GM12891 (cell line): ENCODE results near the gene DNAJB8.

Experiments used
- DNase-seq: peaks from one replicate; pipeline ENCODE4 v3.0.0; 2011; ENCODE audit warnings: low spot score; ENCODE audit not compliant: insufficient read length
- FAIRE-seq: peaks from 2 replicates; lab custom pipeline; 2011; peaks lifted over from hg19 to GRCh38; lab: Jason Lieb, UNC
- PAX5 ChIP-seq: IDR thresholded peaks from 2 replicates; pipeline ENCODE4 v1.6.1; 2011; ENCODE audit warnings: low read length, moderate library complexity, mild to moderate bottlenecking; ENCODE audit not compliant: insufficient read depth, severe bottlenecking
- POLR2A ChIP-seq: IDR thresholded peaks from 2 replicates; pipeline ENCODE4 v1.6.1; 2011; ENCODE audit warnings: low read depth, low read length, control low read depth
- POLR2AphosphoS5 ChIP-seq: IDR thresholded peaks from 2 replicates; pipeline ENCODE4 v1.6.1; 2011; ENCODE audit warnings: low read depth, low read length, control low read depth
- POU2F2 ChIP-seq: IDR thresholded peaks from 2 replicates; pipeline ENCODE4 v1.6.1; 2011; ENCODE audit warnings: low read depth, mild to moderate bottlenecking, control low read depth, low read length, moderate library complexity
- SPI1 ChIP-seq: IDR thresholded peaks from 2 replicates; pipeline ENCODE4 v1.6.1; 2011; ENCODE audit warnings: low read depth, low read length, control low read depth
- TAF1 ChIP-seq: IDR thresholded peaks from 2 replicates; pipeline ENCODE4 v1.6.1; 2011; ENCODE audit warnings: low read depth, low read length, control low read depth

DNAJB8 gene

GRCh38 chr3:128478576-128479506 is 12.2 kb upstream of the DNAJB8 start:
- DNase-seq = no peak
- no peak for FAIRE-seq

DNA sequence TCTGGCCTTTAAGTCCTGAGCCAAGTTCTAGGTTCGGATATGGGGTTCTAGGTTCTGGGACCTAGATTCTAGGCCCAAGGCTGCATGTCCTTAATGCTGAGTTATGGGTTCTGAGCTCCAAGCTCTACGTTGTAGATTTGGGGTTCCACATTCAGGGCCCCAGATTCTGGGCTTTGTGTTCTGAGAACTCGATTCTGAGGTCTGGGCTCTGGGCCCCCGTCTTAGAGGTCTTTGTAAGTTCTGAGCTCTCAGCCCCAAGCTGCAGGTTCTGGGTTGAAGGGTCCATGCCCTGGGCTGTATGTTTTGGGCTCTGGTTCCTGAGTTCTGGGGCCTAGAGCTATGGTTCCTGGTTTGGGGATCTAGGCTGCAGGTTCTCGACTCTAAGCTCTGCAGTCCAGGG is 10.0 kb upstream of the DNAJB8 start:
- DNase-seq = no peak
- no peak for FAIRE-seq
- no peak for TF ChIP-seq POU2F2
- TF ChIP-seq POLR2A = no peak
- no peak for TF ChIP-seq TAF1
- no peak for TF ChIP-seq POLR2AphosphoS5
- TF ChIP-seq SPI1 = no peak
- no peak for TF ChIP-seq PAX5

More at GRCh38 chr3:128478576-128479506, 12.2 kb upstream of the DNAJB8 start:
- TF ChIP-seq SPI1 = no peak
- TF ChIP-seq TAF1 = no peak
- no peak for TF ChIP-seq POU2F2
- TF ChIP-seq PAX5 = no peak

DNA sequence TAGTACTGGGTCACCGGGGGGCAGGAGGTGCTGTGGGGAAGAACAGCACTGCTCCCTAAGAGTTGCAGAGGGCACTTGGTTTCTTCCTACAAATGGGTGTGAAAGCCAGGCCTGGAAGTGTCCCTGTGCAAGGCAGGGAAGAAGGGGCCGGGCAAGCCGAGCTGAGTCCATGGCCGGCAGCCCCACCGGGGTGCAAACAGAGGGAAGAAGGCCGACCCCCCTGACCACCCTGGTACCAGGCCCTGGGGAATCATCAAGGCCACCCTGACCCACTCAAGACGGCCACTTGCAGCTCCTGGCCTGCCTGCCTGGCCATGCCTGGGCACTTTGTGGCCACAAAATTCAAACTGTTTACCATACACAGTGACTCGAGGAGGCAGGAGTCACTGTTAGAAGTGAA is 8.7 kb upstream of the DNAJB8 start:
- DNase-seq (no peak), FAIRE-seq (no peak)
- no peak for TF ChIP-seq POLR2AphosphoS5
- no peak for TF ChIP-seq TAF1
- TF ChIP-seq PAX5 = no peak
- TF ChIP-seq POLR2A = no peak
- no peak for TF ChIP-seq POU2F2
- no peak for TF ChIP-seq SPI1

DNA sequence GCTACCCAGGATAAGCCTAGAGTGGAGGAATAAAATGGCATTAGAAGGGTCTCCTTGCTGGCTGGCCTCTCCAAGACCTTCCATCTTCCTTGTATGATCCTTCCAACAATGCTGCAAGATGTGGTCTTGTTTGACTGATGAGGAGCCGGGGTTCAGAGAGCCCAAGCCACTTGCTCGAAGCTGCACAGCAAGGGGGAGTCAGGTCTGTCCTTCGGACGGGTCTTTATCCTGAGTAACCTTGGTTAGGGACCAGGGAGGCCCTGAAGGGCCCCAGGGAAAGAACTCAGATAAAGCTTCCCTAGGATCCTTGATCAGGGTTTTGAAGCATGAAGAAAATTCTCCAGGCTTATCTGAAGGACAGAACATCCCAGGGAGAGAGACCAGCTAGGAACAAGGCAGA is 7.0 kb upstream of the DNAJB8 start:
- no peak for FAIRE-seq
- TF ChIP-seq POLR2A (no peak), POLR2AphosphoS5 (no peak)
- no peak for DNase-seq

- DNase-seq (no peak), FAIRE-seq (no peak)
- TF ChIP-seq POU2F2 = no peak
- TF ChIP-seq POLR2A = no peak
- no peak for TF ChIP-seq TAF1
Measured at GRCh38 chr3:128473180-128473519, 6.5 kb upstream of the DNAJB8 start.

DNA sequence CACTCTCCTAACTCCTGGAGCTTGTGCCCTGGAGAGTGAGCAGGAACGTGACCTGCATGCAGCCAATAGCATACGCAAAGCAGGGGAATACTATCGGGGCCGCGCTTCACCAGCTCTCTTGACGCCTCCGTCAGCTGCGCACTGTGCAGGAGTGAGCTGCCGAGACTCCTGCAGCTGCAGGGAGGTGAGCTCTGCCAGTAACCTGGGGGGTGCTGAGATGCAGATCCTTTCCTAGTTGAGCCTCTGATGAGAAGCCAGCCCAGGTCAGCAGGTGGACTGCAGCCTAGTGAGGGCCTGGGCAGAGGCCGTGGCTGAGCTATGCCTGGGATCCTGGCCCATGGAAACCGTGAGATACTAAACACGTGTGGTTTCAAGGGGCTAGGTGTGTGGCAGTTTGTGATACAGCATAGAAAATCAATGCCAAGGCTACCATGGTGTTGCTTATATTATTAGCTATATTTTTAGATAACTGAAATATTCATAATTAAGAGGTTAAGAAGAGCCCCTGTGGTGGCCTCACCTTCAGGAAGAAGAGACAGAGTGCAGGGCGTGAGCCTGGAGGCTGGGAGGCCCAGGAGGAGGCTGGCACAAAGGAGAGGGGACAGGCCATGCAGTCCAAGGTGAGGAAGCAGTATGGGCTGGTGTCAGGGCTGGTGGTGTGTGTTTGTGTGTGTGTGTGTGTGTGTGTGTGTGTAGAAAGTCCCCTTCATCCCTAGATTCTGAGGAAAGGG is 5.9 kb upstream of the DNAJB8 start:
- FAIRE-seq (no peak), DNase-seq (no peak)
- no peak for TF ChIP-seq POU2F2
- TF ChIP-seq TAF1 = no peak
- TF ChIP-seq POLR2AphosphoS5 = no peak
- TF ChIP-seq POLR2A = no peak
- TF ChIP-seq PAX5 = no peak

DNA sequence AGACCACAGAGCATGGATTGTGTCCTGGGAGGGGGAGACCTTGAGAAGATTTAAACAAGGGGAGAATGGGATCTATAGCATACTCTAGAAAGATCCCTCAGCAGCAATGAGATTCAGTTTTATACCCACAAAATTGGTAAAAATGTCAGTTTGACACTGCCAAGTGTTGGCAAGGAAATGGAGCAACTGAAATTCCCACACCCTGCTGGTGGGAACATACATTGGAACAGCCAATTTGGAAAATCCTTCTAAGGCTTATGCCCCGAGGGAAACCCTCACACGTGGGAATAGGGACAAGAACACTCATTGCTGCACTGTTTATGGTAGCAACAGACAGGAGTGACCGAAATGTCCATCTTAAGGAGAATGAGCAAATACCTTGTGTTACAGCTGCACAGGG is 5.0 kb upstream of the DNAJB8 start:
- DNase-seq (no peak), FAIRE-seq (no peak)
- TF ChIP-seq POLR2AphosphoS5 = no peak

DNA sequence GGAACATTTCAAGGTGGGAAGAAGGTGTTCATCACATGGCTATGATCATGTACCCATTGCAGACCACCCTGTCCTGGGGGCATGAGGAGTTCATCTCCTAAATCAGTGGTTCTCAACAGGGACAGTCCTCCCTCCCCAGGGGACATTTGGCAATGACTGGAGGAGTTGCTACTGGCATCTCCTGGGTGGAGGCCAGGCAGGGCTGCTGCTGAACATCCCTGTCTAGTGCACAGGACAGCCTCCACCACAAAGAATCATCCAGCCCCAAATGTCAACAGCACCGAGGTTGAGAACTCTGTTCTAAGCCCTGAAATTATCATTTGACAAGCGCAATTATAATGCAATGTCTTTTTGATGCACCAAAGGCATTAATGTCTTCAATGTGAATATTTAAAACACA is 4.4 kb upstream of the DNAJB8 start:
- no peak for DNase-seq
- no peak for TF ChIP-seq SPI1
- no peak for TF ChIP-seq POLR2AphosphoS5
- TF ChIP-seq TAF1 = no peak
- TF ChIP-seq PAX5 = no peak
- TF ChIP-seq POU2F2 = no peak
- TF ChIP-seq POLR2A = no peak
- FAIRE-seq = no peak

DNA sequence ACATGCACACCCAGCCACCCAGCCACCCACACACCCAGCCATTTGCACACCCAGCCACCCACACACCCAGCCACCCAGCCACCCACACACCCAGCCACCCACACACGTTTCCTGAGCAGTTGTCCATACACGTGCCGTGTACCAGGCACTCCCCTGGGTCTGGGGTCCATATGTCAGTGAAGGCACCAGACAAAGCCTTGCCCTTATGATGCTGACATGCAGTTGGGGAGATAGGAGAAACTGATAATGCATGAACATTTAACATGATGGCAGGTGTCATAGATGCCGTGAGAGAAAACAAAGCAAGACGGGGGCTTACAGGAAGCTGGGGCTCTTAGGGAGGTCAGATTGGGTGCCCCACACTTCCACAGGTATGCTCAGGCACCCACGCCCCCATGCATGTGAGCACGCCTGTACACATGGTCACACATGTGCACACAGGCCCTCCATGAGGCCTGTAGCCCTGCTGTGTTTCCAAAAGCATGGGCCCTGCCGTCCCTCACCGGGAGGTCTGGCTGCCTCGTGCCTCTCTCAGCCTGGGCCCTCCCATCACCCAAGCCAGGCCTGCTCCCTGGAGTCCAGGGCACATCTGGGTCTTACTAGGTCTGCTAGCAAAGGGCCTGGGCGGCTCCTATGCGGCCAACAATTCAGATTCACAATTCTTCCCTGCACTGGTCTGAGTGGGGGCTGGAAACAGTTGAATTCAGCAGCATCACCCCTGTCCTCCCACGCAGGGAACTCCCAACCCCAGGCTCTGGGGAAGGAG is 3.6 kb upstream of the DNAJB8 start:
- TF ChIP-seq POLR2AphosphoS5 = no peak
- TF ChIP-seq SPI1 = no peak
- TF ChIP-seq POLR2A = no peak
- no peak for TF ChIP-seq PAX5
- TF ChIP-seq POU2F2 = no peak
- TF ChIP-seq TAF1 = no peak
- no peak for DNase-seq
- FAIRE-seq = no peak

GRCh38 chr3:128469556-128469955 is 2.9 kb upstream of the DNAJB8 start:
- DNase-seq (no peak), FAIRE-seq (no peak)
- TF ChIP-seq PAX5 (no peak), TAF1 (no peak)
